NB4 (cell line): ENCODE results near the gene FMNL2.

ENCODE experiments used
- CTCF ChIP-seq: IDR thresholded peaks from one replicate; pipeline ENCODE4 v1.5.1; 2012; ENCODE audit warnings: low read depth, low read length
- MYC ChIP-seq: IDR thresholded peaks from 2 replicates; pipeline ENCODE4 v1.6.1; 2011; ENCODE audit warnings: low read depth, low read length
- POLR2A ChIP-seq: IDR thresholded peaks from 2 replicates; pipeline ENCODE4 v1.6.1; 2011; ENCODE audit warnings: mild to moderate bottlenecking; ENCODE audit not compliant: insufficient read length; ENCODE audit errors: extremely low read depth

- TF ChIP-seq CTCF: no peak
- no peak for TF ChIP-seq MYC
- TF ChIP-seq POLR2A: no peak
Observed at GRCh38 chr2:152560166-152560565, 225.2 kb downstream of the FMNL2 start.
